Type B pancreatic cell (in vitro differentiated cells): ENCODE results near the gene PDPN. TPM values are rescaled to one million over a fixed set of nuclear protein-coding genes. Genes with fewer than 3 reads are reported as not detected.

ENCODE experiments used
- DNase-seq: peaks from one replicate; pipeline ENCODE4 v3.0.0; 2021; ENCODE audit warnings: mixed read lengths; ENCODE audit not compliant: unreplicated experiment; ENCODE audit errors: extremely low spot score
- H3K27ac Mint-ChIP-seq: 2 replicates; pipeline ENCODE4 v1.8.0; 2021; ENCODE audit warnings: mild to moderate bottlenecking, mixed read lengths
- H3K27me3 Mint-ChIP-seq: 2 replicates; pipeline ENCODE4 v1.8.0; 2021; ENCODE audit warnings: mixed read lengths
- H3K36me3 Mint-ChIP-seq: 2 replicates; pipeline ENCODE4 v1.8.0; 2021; ENCODE audit warnings: mixed read lengths
- H3K4me1 Mint-ChIP-seq: one replicate; pipeline ENCODE4 v1.8.0; 2021; ENCODE audit warnings: mixed read lengths; ENCODE audit not compliant: unreplicated experiment
- H3K4me3 Mint-ChIP-seq: 2 replicates; pipeline ENCODE4 v1.8.0; 2021; ENCODE audit warnings: mild to moderate bottlenecking, mixed read lengths
- H3K9me3 Mint-ChIP-seq: 2 replicates; pipeline ENCODE4 v1.8.0; 2021; ENCODE audit warnings: mixed read lengths
- CTCF ChIP-seq: fragments of 200-600 bp; sonication (generic); conservative IDR thresholded peaks from 2 replicates; pipeline ENCODE4 v1.5.0; 2021; ENCODE audit warnings: antibody characterized with exemption, mild to moderate bottlenecking
- total RNA-seq: library from RNA; stranded (reverse); gene quantifications from 2 replicates; pipeline ENCODE4 v1.2.1, GENCODE V29; 2021; ENCODE audit warnings: low replicate concordance

Gene PDPN
- total RNA-seq, 1 donor from 2014 or later: 24.2 TPM

GRCh38 chr1:13577846-13578245 lies 5.8 kb upstream of the PDPN start:
- no peaks in the 10 kb centered on the region for H3K36me3 Mint-ChIP-seq
- no peak for DNase-seq
- TF ChIP-seq CTCF: no peak
- H3K4me1 Mint-ChIP-seq: peaks cover 9% of the 10 kb centered on the region
- H3K27me3 Mint-ChIP-seq: peaks cover 25% of the 10 kb centered on the region
- no peak overlapping the region for H3K4me3 Mint-ChIP-seq
- peaks cover 8% of the 10 kb centered on the region for H3K9me3 Mint-ChIP-seq
- no peak overlapping the region for H3K27ac Mint-ChIP-seq

DNA sequence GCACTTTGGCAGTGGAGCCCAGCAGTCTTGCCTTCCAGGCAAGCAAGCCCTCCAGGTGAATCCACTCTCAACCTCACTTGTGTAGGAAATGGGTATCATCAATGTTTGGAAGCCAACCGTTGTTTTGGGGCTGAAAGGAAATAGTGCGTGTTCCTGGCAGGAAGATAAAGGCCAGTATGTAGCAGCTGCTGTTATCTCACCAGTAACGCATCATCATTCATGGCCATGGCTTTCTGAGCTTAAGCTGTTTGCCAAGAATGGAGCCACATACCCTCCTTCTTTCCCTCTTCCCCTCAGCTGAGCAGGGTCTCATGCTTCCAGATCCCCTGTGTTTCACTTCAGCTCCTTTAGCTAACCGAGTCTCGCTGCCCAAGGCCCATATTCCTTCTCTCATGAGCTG lies 2.2 kb upstream of the PDPN start:
- H3K27me3 Mint-ChIP-seq: peaks cover 41% of the 10 kb centered on the region
- TF ChIP-seq CTCF: no peak
- no peak overlapping the region for H3K27ac Mint-ChIP-seq
- no peak overlapping the region for H3K4me3 Mint-ChIP-seq
- H3K36me3 Mint-ChIP-seq: no peaks in the 10 kb centered on the region
- peaks cover 25% of the 10 kb centered on the region for H3K4me1 Mint-ChIP-seq
- DNase-seq: no peak
- peaks cover 8% of the 10 kb centered on the region for H3K9me3 Mint-ChIP-seq

GRCh38 chr1:13582713-13583443 lies 754 bp upstream of the PDPN start:
- H3K27ac Mint-ChIP-seq: peak overlapping the region; percentile 72
- H3K27me3 Mint-ChIP-seq: peaks cover 46% of the 10 kb centered on the region
- H3K9me3 Mint-ChIP-seq: peaks cover 8% of the 10 kb centered on the region
- H3K36me3 Mint-ChIP-seq: no peaks in the 10 kb centered on the region
- DNase-seq: no peak
- TF ChIP-seq CTCF: no peak
- H3K4me3 Mint-ChIP-seq: peak overlapping the region; percentile 71
- peaks cover 35% of the 10 kb centered on the region for H3K4me1 Mint-ChIP-seq

DNA sequence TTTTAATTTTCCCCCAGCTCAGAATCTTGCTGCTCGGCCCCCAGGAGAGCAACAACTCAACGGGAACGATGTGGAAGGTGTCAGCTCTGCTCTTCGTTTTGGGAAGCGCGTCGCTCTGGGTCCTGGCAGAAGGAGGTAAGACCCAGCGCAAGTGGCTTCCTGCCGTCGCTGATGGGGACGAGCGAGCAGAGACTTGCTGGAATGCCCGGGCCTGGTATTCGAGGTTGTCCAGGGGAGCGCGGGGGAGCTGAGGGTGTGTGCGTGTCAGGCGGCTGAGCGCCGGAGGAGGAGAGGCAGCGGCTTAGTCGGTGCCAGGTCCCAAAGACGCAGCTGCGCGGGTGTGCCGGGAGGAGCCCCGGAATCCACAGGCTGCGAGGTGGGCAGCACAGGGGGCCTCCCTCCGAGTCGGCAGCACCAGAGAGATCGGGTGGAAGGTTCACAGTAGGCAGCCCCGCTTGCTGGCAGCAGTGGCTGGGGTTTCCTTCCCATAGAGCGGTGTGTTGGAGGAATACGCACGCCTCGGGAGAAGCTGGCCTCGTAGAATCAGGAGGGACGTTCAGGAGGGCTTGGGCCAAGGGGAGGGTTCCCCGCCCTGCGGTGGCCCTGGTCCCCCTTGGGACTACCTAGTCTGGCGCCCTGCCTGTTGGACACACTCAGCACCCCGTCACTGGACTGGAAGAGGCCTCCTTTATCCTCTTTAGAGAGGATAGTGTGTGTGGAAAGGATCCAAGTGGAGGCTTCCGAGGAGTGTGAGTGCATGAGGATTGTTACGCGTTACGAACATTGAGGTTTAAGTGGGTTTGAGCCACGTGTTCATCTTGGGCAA lies 547 bp downstream of the PDPN start:
- no peak for TF ChIP-seq CTCF
- Mint-ChIP-seq H3K27me3 (peaks cover 41% of the 10 kb centered on the region), H3K9me3 (peaks cover 8% of the 10 kb centered on the region), H3K4me3 (peak overlapping the region; percentile 90), H3K36me3 (no peaks in the 10 kb centered on the region), H3K27ac (no peak overlapping the region), H3K4me1 (peaks cover 37% of the 10 kb centered on the region)
- DNase-seq: peak; percentile 72

DNA sequence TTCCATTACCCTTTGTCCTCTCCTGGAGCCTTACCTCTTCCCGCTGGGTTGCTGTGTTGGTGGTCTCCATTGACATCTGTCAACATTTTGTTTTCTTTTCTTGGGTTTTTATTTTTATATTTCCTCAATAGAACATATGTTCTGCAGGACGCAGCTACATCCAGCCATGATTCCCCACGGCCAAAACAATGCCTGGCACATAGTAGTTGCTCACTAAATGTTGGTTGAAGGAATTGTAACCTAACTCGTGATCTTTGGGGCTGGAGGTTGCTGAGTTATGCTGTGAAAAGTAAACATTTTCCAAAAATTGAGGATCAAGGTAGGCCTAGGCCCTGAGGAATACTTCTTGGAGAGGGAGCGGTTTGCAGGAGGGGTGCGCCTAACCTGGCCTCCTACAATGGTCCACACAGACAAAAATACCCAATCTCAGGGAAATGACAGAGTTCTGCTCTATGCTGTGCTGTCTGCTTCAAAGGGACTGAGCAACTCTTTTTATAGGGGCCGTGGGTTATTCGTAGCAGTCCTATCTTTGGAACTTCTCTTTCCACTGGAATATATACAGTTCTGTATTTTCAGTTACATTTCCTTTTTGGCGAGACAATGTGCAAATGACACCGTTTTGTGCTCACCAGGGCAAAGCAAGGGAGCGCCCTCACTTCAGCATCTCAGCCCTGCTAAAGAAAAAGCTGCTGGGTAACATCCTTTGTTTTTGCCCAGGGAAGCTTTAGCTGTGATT lies 1.4 kb downstream of the PDPN start:
- Mint-ChIP-seq H3K4me1 (peaks cover 37% of the 10 kb centered on the region), H3K4me3 (peak overlapping the region; percentile 90), H3K27ac (no peak overlapping the region), H3K27me3 (peaks cover 39% of the 10 kb centered on the region), H3K9me3 (peaks cover 8% of the 10 kb centered on the region), H3K36me3 (no peaks in the 10 kb centered on the region)
- DNase-seq: no peak
- no peak for TF ChIP-seq CTCF
